Measurements from ENCODE around the gene FNBP1. TPM values are rescaled to one million over a fixed set of nuclear protein-coding genes. Genes with fewer than 3 reads are reported as not detected.

FNBP1 gene
- total and polyA plus RNA-seq, 10 of the 15 experiments (the other 5 are each of a cell fraction or from before 2014, with no cell fraction given) = 64.5 to 353 (median 179) TPM

DNA sequence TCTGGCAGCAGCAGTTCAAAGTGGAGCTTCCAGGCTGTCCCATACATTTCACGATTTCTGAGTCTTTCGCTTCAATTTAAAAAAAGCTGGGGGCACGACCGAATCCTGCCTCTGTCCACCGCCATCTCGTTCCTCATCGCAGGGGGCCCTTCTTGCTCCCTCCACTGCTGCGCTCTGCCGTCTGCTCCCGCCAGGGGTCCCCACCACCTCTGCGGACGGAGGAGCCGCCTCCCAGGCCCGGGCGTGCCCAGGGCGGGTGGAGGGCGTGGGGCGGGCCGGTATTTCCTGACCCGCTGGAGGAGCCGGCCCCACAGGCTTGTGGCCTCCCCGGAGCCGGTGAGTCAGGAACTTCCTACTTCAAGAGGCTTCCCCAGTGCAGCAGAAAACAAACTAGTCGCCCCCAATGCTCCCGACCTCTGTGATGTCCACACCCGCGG, 157.3 kb downstream of the FNBP1 start (continued):
- TF ChIP-seq, protein P1, sequence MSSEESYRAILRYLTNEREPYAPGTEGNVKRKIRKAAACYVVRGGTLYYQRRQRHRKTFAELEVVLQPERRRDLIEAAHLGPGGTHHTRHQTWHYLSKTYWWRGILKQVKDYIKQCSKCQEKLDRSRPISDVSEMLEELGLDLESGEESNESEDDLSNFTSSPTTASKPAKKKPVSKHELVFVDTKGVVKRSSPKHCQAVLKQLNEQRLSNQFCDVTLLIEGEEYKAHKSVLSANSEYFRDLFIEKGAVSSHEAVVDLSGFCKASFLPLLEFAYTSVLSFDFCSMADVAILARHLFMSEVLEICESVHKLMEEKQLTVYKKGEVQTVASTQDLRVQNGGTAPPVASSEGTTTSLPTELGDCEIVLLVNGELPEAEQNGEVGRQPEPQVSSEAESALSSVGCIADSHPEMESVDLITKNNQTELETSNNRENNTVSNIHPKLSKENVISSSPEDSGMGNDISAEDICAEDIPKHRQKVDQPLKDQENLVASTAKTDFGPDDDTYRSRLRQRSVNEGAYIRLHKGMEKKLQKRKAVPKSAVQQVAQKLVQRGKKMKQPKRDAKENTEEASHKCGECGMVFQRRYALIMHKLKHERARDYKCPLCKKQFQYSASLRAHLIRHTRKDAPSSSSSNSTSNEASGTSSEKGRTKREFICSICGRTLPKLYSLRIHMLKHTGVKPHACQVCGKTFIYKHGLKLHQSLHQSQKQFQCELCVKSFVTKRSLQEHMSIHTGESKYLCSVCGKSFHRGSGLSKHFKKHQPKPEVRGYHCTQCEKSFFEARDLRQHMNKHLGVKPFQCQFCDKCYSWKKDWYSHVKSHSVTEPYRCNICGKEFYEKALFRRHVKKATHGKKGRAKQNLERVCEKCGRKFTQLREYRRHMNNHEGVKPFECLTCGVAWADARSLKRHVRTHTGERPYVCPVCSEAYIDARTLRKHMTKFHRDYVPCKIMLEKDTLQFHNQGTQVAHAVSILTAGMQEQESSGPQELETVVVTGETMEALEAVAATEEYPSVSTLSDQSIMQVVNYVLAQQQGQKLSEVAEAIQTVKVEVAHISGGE (CRISPR knock-in tag; IDR thresholded peaks at IDR 0.05) = no peak
- TF ChIP-seq SREBF2 (IDR thresholded peaks at IDR 0.05; ENCODE audit: low read length) (no peak), BCL11A (IDR thresholded peaks at IDR 0.05; ENCODE audit: low read depth, low read length) (peak; percentile 37; the same call in 1 of the 2 replicates), CHD4 (IDR thresholded peaks at IDR 0.05) (no peak), NFYA (IDR thresholded peaks at IDR 0.05; ENCODE audit: borderline replicate concordance, low read depth, low read length) (no peak), ZSCAN29 (IDR thresholded peaks at IDR 0.05) (peak; percentile 72; the same call in 1 of the 2 replicates), ZNF207 (IDR thresholded peaks at IDR 0.05; ENCODE audit: borderline replicate concordance) (no peak), PAX5 (IDR thresholded peaks at IDR 0.05; ENCODE audit: borderline replicate concordance, low read depth, low read length) (peak; percentile 64; the same call in 1 of the 2 replicates), JUNB (IDR thresholded peaks at IDR 0.05) (no peak), NBN (IDR thresholded peaks at IDR 0.05) (peak; percentile 53; the same call in 1 of the 2 replicates), CREB1 (IDR thresholded peaks at IDR 0.05; ENCODE audit: low read depth) (no peak), YBX1 (IDR thresholded peaks at IDR 0.05) (no peak), CBFB (IDR thresholded peaks at IDR 0.05; ENCODE audit: low read depth) (no peak), SIN3A (IDR thresholded peaks at IDR 0.05; ENCODE audit: low read depth, low read length) (no peak), TARDBP (IDR thresholded peaks at IDR 0.05; ENCODE audit: borderline replicate concordance) (0 out of 2 replicates have a peak, but pooled peaks have one; percentile 37), CREM (IDR thresholded peaks at IDR 0.05; ENCODE audit: low read depth) (peak; percentile 56; the same call in 1 of the 2 replicates), NRF1 (conservative IDR thresholded peaks at IDR 0.05; ENCODE audit: low read depth, low read length) (no peak)
- TF ChIP-seq, protein P2, sequence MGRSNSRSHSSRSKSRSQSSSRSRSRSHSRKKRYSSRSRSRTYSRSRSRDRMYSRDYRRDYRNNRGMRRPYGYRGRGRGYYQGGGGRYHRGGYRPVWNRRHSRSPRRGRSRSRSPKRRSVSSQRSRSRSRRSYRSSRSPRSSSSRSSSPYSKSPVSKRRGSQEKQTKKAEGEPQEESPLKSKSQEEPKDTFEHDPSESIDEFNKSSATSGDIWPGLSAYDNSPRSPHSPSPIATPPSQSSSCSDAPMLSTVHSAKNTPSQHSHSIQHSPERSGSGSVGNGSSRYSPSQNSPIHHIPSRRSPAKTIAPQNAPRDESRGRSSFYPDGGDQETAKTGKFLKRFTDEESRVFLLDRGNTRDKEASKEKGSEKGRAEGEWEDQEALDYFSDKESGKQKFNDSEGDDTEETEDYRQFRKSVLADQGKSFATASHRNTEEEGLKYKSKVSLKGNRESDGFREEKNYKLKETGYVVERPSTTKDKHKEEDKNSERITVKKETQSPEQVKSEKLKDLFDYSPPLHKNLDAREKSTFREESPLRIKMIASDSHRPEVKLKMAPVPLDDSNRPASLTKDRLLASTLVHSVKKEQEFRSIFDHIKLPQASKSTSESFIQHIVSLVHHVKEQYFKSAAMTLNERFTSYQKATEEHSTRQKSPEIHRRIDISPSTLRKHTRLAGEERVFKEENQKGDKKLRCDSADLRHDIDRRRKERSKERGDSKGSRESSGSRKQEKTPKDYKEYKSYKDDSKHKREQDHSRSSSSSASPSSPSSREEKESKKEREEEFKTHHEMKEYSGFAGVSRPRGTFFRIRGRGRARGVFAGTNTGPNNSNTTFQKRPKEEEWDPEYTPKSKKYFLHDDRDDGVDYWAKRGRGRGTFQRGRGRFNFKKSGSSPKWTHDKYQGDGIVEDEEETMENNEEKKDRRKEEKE (IDR thresholded peaks at IDR 0.05) = no peak
- TF ChIP-seq, protein P3, sequence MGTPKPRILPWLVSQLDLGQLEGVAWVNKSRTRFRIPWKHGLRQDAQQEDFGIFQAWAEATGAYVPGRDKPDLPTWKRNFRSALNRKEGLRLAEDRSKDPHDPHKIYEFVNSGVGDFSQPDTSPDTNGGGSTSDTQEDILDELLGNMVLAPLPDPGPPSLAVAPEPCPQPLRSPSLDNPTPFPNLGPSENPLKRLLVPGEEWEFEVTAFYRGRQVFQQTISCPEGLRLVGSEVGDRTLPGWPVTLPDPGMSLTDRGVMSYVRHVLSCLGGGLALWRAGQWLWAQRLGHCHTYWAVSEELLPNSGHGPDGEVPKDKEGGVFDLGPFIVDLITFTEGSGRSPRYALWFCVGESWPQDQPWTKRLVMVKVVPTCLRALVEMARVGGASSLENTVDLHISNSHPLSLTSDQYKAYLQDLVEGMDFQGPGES (IDR thresholded peaks at IDR 0.05) = no peak
- TF ChIP-seq, protein P4, sequence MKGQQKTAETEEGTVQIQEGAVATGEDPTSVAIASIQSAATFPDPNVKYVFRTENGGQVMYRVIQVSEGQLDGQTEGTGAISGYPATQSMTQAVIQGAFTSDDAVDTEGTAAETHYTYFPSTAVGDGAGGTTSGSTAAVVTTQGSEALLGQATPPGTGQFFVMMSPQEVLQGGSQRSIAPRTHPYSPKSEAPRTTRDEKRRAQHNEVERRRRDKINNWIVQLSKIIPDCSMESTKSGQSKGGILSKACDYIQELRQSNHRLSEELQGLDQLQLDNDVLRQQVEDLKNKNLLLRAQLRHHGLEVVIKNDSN (IDR thresholded peaks at IDR 0.05; ENCODE audit: borderline replicate concordance, extremely low read length, insufficient read depth, low read depth, low read length) = no peak
- TF ChIP-seq, protein P5, sequence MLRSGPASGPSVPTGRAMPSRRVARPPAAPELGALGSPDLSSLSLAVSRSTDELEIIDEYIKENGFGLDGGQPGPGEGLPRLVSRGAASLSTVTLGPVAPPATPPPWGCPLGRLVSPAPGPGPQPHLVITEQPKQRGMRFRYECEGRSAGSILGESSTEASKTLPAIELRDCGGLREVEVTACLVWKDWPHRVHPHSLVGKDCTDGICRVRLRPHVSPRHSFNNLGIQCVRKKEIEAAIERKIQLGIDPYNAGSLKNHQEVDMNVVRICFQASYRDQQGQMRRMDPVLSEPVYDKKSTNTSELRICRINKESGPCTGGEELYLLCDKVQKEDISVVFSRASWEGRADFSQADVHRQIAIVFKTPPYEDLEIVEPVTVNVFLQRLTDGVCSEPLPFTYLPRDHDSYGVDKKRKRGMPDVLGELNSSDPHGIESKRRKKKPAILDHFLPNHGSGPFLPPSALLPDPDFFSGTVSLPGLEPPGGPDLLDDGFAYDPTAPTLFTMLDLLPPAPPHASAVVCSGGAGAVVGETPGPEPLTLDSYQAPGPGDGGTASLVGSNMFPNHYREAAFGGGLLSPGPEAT (IDR thresholded peaks at IDR 0.05; ENCODE audit: low read depth) = no peak
